Tibial artery (tissue), 4 donors: ENCODE data around the gene MBNL3.

Experiments
- DNase-seq, 2 donors: peaks; one replicate each; pipeline ENCODE4 v3.0.0-alpha.2; 2019
- H3K27ac ChIP-seq, 2 donors: fragments of 200-600 bp; sonication (generic) in 1 of 2; 1 replicate in 1 of 2; 2 replicates in 1 of 2; pipeline ENCODE4 v1.5.1; 2018 to 2019; ENCODE audit warnings: mild to moderate bottlenecking in 1 of 2
- H3K27me3 ChIP-seq, 2 donors: fragments of 200-600 bp; sonication (generic) in 1 of 2; one replicate each; pipeline versions ENCODE4 v1.5.1 to v1.6.0; 2016 to 2019
- H3K36me3 ChIP-seq, 3 donors: fragments of 200-600 bp; sonication (generic) in 2 of 3; one replicate each; pipeline ENCODE4 v1.5.1; 2016 to 2019; ENCODE audit warnings: mild to moderate bottlenecking in 2 of 3
- H3K4me1 ChIP-seq, 4 donors: fragments of 200-600 bp; sonication (generic) in 2 of 4; 1 replicate in 3 of 4; 2 replicates in 1 of 4; pipeline ENCODE4 v1.5.1; 2016 to 2019
- H3K4me3 ChIP-seq, 2 donors: fragments of 200-600 bp; sonication (generic) in 1 of 2; 1 replicate in 1 of 2; 2 replicates in 1 of 2; pipeline ENCODE4 v1.5.1; 2018 to 2019; ENCODE audit warnings: mild to moderate bottlenecking in 2 of 2
- H3K9me3 ChIP-seq, 3 donors: fragments of 200-600 bp; sonication (generic) in 1 of 3; one replicate each; pipeline ENCODE4 v1.5.1; 2016 to 2019
- intact Hi-C: fragments of 100-400 bp; cut with DNase I; formaldehyde crosslinking; loops from one replicate; pipeline ENCODE4 v1.15.0; 2023; ENCODE audit warnings: low total_unique reads
- TF ChIP-seq, protein P1 (sequence below), 2 experiments: fragments of 200-600 bp in 1 of 2; fragments of 450-650 bp in 1 of 2; IDR thresholded peaks; one replicate each; pipeline ENCODE4 v1.5.1; 2017 to 2019; ENCODE audit warnings: antibody characterized with exemption in 2 of 2, mild to moderate bottlenecking in 1 of 2, moderate library complexity in 1 of 2

Gene MBNL3

DNA sequence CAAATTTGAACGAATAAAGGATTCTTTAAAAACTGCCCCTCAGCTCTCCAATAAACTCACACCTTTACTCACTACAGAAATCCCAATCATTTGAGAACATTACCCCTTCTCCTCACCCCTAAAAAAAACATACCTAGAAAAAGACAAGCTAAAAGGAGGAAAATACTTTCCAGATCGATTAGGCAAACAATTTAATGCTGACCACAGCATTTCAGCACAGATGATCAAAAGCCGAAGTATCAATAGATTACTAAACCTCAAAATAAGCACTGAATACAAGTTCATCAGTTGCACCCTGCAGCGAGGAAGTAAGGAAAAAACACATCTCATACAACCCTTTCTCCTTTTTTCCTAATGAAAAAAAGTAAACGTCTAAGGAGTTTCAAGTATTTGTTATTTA is 65.5 kb downstream of the MBNL3 start:
- intact Hi-C loops: no loop called here
- Histone ChIP-seq H3K36me3 (no peaks in the 10 kb centered on the region), H3K27ac (no peak overlapping the region), H3K9me3 (no peaks in the 10 kb centered on the region), H3K4me1 (no peaks in the 10 kb centered on the region), H3K4me3 (no peak overlapping the region), H3K27me3 (no peaks in the 10 kb centered on the region)
- TF ChIP-seq, protein P1, sequence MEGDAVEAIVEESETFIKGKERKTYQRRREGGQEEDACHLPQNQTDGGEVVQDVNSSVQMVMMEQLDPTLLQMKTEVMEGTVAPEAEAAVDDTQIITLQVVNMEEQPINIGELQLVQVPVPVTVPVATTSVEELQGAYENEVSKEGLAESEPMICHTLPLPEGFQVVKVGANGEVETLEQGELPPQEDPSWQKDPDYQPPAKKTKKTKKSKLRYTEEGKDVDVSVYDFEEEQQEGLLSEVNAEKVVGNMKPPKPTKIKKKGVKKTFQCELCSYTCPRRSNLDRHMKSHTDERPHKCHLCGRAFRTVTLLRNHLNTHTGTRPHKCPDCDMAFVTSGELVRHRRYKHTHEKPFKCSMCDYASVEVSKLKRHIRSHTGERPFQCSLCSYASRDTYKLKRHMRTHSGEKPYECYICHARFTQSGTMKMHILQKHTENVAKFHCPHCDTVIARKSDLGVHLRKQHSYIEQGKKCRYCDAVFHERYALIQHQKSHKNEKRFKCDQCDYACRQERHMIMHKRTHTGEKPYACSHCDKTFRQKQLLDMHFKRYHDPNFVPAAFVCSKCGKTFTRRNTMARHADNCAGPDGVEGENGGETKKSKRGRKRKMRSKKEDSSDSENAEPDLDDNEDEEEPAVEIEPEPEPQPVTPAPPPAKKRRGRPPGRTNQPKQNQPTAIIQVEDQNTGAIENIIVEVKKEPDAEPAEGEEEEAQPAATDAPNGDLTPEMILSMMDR (IDR thresholded peaks at IDR 0.05): no peak
- no peak for DNase-seq

DNA sequence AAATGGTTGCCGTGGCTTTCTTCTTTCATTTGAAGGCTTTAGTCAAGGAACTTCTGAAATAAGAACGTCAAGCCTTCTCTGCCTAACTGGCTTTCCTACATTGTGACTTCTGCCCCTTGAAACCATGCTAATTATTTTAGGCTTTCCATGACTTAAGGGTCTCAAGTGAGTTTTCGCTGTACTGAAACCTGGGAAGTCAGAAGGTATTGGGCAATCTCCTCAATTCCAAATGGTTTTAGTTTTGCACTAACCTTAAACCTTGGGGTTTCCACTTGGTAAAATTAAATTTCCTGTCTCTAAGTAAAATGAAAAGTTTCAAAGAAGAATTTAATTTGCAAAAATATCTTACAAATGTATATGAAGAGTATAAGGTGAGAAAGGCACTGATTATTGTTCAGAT is 73.8 kb downstream of the MBNL3 start:
- no peaks in the 10 kb centered on the region for H3K36me3 ChIP-seq
- no peaks in the 10 kb centered on the region for H3K9me3 ChIP-seq
- TF ChIP-seq, protein P1 (IDR thresholded peaks at IDR 0.05): no peak
- H3K27ac ChIP-seq: no peak overlapping the region
- intact Hi-C loops: no loop called here
- no peak for DNase-seq
- no peaks in the 10 kb centered on the region for H3K27me3 ChIP-seq
- no peak overlapping the region for H3K4me3 ChIP-seq
- no peaks in the 10 kb centered on the region for H3K4me1 ChIP-seq

DNA sequence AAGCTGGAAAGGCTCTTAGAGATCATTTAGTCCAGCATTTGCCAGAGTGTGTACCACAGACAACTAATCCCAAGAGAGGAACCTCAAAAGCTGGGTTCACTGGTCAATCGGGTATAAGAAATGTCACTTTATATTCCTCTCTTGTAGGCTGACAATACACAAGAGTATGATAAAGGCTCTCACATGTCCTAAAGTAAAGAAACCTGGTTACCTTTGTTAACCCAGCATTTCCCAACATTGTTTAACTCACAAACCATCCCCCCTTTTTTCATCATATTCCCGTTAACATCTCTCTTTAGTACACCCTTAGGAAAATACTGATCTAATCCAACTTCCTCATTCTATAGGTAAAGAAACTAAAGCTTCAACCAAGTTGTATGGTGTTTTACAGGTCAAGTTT is 74.4 kb downstream of the MBNL3 start:
- Histone ChIP-seq H3K4me3 (no peak overlapping the region), H3K9me3 (no peaks in the 10 kb centered on the region), H3K36me3 (no peaks in the 10 kb centered on the region), H3K4me1 (no peaks in the 10 kb centered on the region), H3K27me3 (no peaks in the 10 kb centered on the region), H3K27ac (no peak overlapping the region)
- DNase-seq: no peak
- TF ChIP-seq, protein P1 (IDR thresholded peaks at IDR 0.05): no peak
- intact Hi-C loops: no loop called here

DNA sequence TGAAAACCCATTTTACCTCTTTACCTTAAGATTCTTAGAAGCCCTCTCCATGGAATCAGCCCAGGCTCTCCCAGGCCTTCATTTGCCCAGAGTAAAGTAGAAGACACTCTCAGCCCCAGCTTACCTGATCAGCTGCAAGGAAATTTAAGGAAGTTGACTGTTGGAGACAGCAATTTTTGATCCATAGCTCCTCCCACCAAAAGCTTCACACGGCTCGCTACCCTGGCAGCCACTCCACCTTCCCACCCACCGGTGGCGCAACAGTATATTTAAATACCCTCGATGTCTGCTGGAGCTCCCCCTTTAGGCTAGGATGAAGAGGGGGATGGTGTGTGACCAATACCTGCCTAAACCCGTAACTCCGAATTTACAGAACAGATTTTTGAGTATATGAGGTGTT is 75.4 kb downstream of the MBNL3 start:
- intact Hi-C loops: no loop called here
- Histone ChIP-seq H3K4me1 (no peaks in the 10 kb centered on the region), H3K36me3 (no peaks in the 10 kb centered on the region), H3K4me3 (no peak overlapping the region), H3K27me3 (no peaks in the 10 kb centered on the region), H3K27ac (no peak overlapping the region), H3K9me3 (no peaks in the 10 kb centered on the region)
- TF ChIP-seq, protein P1 (IDR thresholded peaks at IDR 0.05): no peak
- no peak for DNase-seq

GRCh38 chrX:132412208-132412607 is 76.6 kb downstream of the MBNL3 start:
- no peak for DNase-seq
- no peak overlapping the region for H3K4me3 ChIP-seq
- no peaks in the 10 kb centered on the region for H3K9me3 ChIP-seq
- no peaks in the 10 kb centered on the region for H3K4me1 ChIP-seq
- no peaks in the 10 kb centered on the region for H3K27me3 ChIP-seq
- H3K36me3 ChIP-seq: no peaks in the 10 kb centered on the region
- TF ChIP-seq, protein P1 (IDR thresholded peaks at IDR 0.05): no peak
- intact Hi-C loops: no loop called here
- no peak overlapping the region for H3K27ac ChIP-seq

GRCh38 chrX:132411310-132411977 is 77.4 kb downstream of the MBNL3 start:
- Histone ChIP-seq H3K4me3 (no peak overlapping the region), H3K36me3 (no peaks in the 10 kb centered on the region), H3K9me3 (no peaks in the 10 kb centered on the region), H3K27ac (no peak overlapping the region), H3K4me1 (no peaks in the 10 kb centered on the region), H3K27me3 (no peaks in the 10 kb centered on the region)
- no peak for DNase-seq
- TF ChIP-seq, protein P1 (IDR thresholded peaks at IDR 0.05): no peak
- intact Hi-C loops: no loop called here
